ENCODE results near the gene PRKCH. TPM values are rescaled to one million over a fixed set of nuclear protein-coding genes. Genes with fewer than 3 reads are reported as not detected.

The PRKCH gene
- total and polyA plus RNA-seq, 4 experiments from 2014 or later: 246 to 284 (median 249) TPM

- CTCF ChIA-PET (ENCODE audit: partially characterized antibody): interaction anchor here (1.1 kb wide), 1 partner anchor 18 kb away, joined by 4 read pairs; no protein-coding TSS in a partner anchor
- Mint-ChIP-seq H3K4me1 (peaks cover 14 to 46% (median 25%) of the 10 kb centered on the region in 4 donors), H3K27ac (peak overlapping the region in 6 of 7 donors; percentile 19 to 80 (median 52)), H3K9me3 (no peaks in the 10 kb centered on the region), H3K27me3 (no peaks in the 10 kb centered on the region), H3K4me3 (no peak overlapping the region), H3K36me3 (peaks cover 60 to 89% of the 10 kb centered on the region in 2 donors)
- no peaks in the 10 kb centered on the region for H3K9me3 ChIP-seq (ENCODE audit: control insufficient read depth in 1 of 2, low read length in 2 of 2)
- H3K27me3 ChIP-seq (ENCODE audit: insufficient read depth, low read length): no peaks in the 10 kb centered on the region
- DNase-seq: no peak
- POLR2A ChIA-PET (ENCODE audit: partially characterized antibody): interaction anchor here (1.1 kb wide), 1 partner anchor 135 kb away, joined by 3 read pairs; no protein-coding TSS in a partner anchor
- H3K36me3 ChIP-seq (ENCODE audit: insufficient read depth, low read length): peaks cover 76% of the 10 kb centered on the region
- no peak overlapping the region for H3K27ac ChIP-seq (ENCODE audit: low read depth, low read length)
- H3K4me3 ChIP-seq (ENCODE audit: low read length in 2 of 2): no peak overlapping the region
- no peaks in the 10 kb centered on the region for H3K4me1 ChIP-seq (ENCODE audit: insufficient read depth, low read length)
- intact Hi-C loops (cut with micrococcal nuclease): loop anchor here (10.0 kb wide), 1 partner anchor 241 kb away; no protein-coding TSS in a partner anchor
These were observed 214.1 kb downstream of the PRKCH start for GRCh38 chr14:61535458-61535857.

DNA sequence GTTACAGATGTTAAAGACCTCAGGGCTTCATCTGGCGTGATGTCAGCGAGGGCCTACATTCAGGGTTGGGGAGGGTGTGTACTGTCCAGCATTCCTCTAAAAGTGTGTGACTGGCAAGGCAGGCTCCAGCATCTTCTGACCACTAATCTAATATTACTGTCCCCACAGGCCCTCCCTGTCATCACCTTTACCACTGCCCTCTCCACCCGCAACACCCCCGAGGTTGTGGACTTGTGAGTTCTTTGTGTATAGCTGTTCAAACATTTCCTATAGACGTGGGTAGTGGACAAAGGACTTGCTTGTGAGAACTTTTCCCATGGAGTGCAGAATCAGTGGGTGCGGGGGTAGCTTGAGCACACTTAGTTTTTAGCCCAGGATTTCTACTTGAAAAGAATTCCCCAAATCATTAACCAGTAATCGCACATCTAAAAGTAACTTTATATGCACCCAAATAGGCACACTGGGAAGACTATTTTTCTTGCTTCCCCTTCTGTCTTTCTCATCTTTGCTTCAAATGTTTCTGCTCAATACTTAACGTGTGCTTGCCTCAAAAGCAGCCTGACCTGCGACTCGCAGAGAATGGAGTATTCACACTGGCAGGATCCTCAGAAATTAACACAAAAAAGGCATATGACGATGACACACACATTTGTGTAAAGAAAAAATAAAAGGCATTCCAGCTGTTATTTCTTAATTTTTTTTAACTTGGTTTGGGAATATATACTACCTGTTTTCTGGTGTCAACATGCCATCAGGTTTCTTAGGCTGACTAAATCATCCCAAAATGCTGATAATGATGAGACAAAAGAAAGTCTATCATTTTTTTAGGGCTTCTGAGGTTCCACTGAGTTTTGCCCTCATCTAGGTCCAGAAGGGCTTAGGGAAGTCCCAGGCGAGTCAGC is 215.5 kb downstream of the PRKCH start:
- Histone ChIP-seq H3K27ac (ENCODE audit: low read depth, low read length) (no peak overlapping the region), H3K4me3 (ENCODE audit: low read length in 2 of 2) (no peak overlapping the region), H3K9me3 (ENCODE audit: control insufficient read depth in 1 of 2, low read length in 2 of 2) (no peaks in the 10 kb centered on the region), H3K4me1 (ENCODE audit: insufficient read depth, low read length) (no peaks in the 10 kb centered on the region), H3K27me3 (ENCODE audit: insufficient read depth, low read length) (no peaks in the 10 kb centered on the region), H3K36me3 (ENCODE audit: insufficient read depth, low read length) (peaks cover 73% of the 10 kb centered on the region)
- intact Hi-C loops (cut with micrococcal nuclease): loop anchor here (10.0 kb wide), 1 partner anchor 242 kb away; no protein-coding TSS in a partner anchor
- Mint-ChIP-seq H3K9me3 (no peaks in the 10 kb centered on the region), H3K27ac (peak overlapping the region; percentile 52 to 90 (median 79)), H3K27me3 (no peaks in the 10 kb centered on the region), H3K4me1 (peaks cover 4 to 40% (median 19%) of the 10 kb centered on the region in 4 donors), H3K4me3 (no peak overlapping the region), H3K36me3 (peaks cover 62 to 89% of the 10 kb centered on the region in 2 donors)
- DNase-seq: no peak
- POLR2A ChIA-PET (ENCODE audit: partially characterized antibody): interaction anchor here (0.9 kb wide), 2 partner anchors 10 to 152 kb away, joined by 3 to 4 read pairs; no protein-coding TSS in a partner anchor
- CTCF ChIA-PET (ENCODE audit: partially characterized antibody): interaction anchor here (0.9 kb wide), 1 partner anchor 300 kb away, joined by 4 read pairs; no protein-coding TSS in a partner anchor

DNA sequence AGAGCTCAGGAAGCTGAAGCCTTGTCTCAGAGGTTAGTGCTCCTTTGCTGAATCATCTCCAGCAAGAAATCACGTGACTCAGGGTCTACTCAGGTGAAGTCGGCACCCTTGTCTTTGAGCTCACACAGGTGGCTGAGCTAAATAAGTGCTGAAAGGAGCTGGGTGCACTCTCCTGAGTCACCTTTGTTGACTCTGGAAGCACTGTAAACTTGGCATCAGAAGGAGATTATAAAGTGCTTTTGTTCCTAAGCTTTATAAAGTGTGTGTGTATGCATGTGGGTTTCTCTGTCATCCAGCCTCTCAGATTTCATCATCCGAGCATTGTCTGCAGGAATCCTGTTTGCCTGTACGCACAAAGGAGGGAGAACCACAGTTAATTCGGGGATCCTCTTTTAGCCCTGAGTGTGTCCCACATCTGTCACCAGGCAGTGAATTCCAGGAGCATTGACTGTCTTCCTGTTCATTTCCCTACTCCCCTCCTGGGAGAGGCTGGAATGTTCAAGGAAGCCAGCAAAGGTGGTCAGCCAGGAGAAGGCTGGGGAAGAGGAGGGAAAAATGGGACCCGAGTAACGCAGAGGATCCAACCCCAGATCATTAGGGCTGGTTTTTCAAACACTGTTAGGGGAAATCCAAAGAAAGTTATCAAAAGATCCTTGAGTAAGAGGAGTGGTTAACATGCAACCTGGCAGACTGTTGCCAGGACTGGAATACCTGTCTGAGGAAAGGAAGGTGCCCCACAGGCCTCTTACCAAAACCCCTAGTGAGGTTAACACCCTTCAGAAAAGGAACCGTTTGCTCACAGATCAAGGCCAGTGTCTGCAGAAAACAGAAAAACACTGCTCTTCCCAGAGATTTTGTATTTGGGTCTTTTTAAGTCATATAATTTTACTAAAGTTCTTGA is 216.4 kb downstream of the PRKCH start:
- ChIA-PET CTCF (ENCODE audit: partially characterized antibody) (interaction anchor here (0.9 kb wide), 2 partner anchors 13 to 299 kb away, joined by 3 to 4 read pairs; no protein-coding TSS in a partner anchor), POLR2A (ENCODE audit: partially characterized antibody) (interaction anchor here (0.7 to 0.9 kb wide), 2 partner anchors 17 to 153 kb away, joined by 3 to 4 read pairs; no protein-coding TSS in a partner anchor)
- Histone ChIP-seq H3K9me3 (ENCODE audit: control insufficient read depth in 1 of 2, low read length in 2 of 2) (no peaks in the 10 kb centered on the region), H3K4me3 (ENCODE audit: low read length in 2 of 2) (no peak overlapping the region), H3K4me1 (ENCODE audit: insufficient read depth, low read length) (no peaks in the 10 kb centered on the region), H3K36me3 (ENCODE audit: insufficient read depth, low read length) (peaks cover 71% of the 10 kb centered on the region), H3K27ac (ENCODE audit: low read depth, low read length) (no peak overlapping the region), H3K27me3 (ENCODE audit: insufficient read depth, low read length) (no peaks in the 10 kb centered on the region)
- Mint-ChIP-seq H3K27me3 (no peaks in the 10 kb centered on the region), H3K4me1 (peaks cover 2 to 34% (median 19%) of the 10 kb centered on the region in 4 donors), H3K9me3 (no peaks in the 10 kb centered on the region), H3K27ac (peak overlapping the region in 6 of 7 donors; percentile 52 to 90 (median 76)), H3K36me3 (peaks cover 60 to 93% of the 10 kb centered on the region in 2 donors), H3K4me3 (no peak overlapping the region)
- intact Hi-C loops (cut with micrococcal nuclease): loop anchor here (10.0 kb wide), 1 partner anchor 243 kb away; no protein-coding TSS in a partner anchor
- no peak for DNase-seq

GRCh38 chr14:61538464-61539022 is 217.2 kb downstream of the PRKCH start:
- Mint-ChIP-seq H3K36me3 (peaks cover 60 to 98% of the 10 kb centered on the region in 2 donors), H3K4me1 (peaks cover 2 to 32% (median 16%) of the 10 kb centered on the region in 4 donors), H3K4me3 (no peak overlapping the region), H3K27ac (peak overlapping the region in 5 of 7 donors; percentile 22 to 79 (median 65)), H3K9me3 (no peaks in the 10 kb centered on the region), H3K27me3 (no peaks in the 10 kb centered on the region)
- Histone ChIP-seq H3K27me3 (ENCODE audit: insufficient read depth, low read length) (no peaks in the 10 kb centered on the region), H3K36me3 (ENCODE audit: insufficient read depth, low read length) (peaks cover 71% of the 10 kb centered on the region), H3K4me3 (ENCODE audit: low read length in 2 of 2) (no peak overlapping the region), H3K9me3 (ENCODE audit: control insufficient read depth in 1 of 2, low read length in 2 of 2) (no peaks in the 10 kb centered on the region), H3K4me1 (ENCODE audit: insufficient read depth, low read length) (no peaks in the 10 kb centered on the region), H3K27ac (ENCODE audit: low read depth, low read length) (no peak overlapping the region)
- ChIA-PET CTCF (ENCODE audit: partially characterized antibody) (interaction anchor here (0.9 kb wide), 1 partner anchor 14 kb away, joined by 3 read pairs; no protein-coding TSS in a partner anchor), POLR2A (ENCODE audit: partially characterized antibody) (interaction anchor here (0.7 kb wide), 1 partner anchor 18 kb away, joined by 3 read pairs; no protein-coding TSS in a partner anchor)
- intact Hi-C loops (cut with micrococcal nuclease): loop anchor here (10.0 kb wide), 1 partner anchor 244 kb away; no protein-coding TSS in a partner anchor
- DNase-seq: no peak

DNA sequence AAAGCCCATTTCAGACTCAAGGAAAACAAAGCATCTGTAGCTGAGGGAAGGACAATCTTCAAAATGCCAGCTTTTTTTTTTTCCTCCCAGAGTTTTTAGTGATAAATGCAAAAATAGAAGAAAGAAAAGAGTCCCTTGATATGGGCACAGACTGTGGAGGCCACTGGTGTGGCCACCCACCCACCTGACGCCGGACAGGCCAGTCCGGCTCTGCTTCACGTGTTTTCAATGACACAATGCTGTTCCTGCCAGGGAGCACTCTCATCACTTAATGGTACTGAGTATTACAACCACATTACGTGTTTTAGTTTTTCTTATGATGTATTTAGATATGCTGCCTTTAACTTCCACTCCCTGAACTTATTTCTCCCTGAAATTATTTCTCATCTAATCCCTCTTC is 218.3 kb downstream of the PRKCH start:
- peaks cover 5 to 35% (median 12%) of the 10 kb centered on the region in 4 donors for H3K4me1 Mint-ChIP-seq
- H3K27ac ChIP-seq (ENCODE audit: low read depth, low read length): no peak overlapping the region
- peaks cover 72% of the 10 kb centered on the region for H3K36me3 ChIP-seq (ENCODE audit: insufficient read depth, low read length)
- intact Hi-C loops (cut with micrococcal nuclease): loop anchor here (10.0 kb wide), 1 partner anchor 245 kb away; no protein-coding TSS in a partner anchor
- no peak overlapping the region for H3K4me3 Mint-ChIP-seq
- no peaks in the 10 kb centered on the region for H3K27me3 ChIP-seq (ENCODE audit: insufficient read depth, low read length)
- H3K27me3 Mint-ChIP-seq: no peaks in the 10 kb centered on the region
- no peaks in the 10 kb centered on the region for H3K9me3 Mint-ChIP-seq
- H3K4me3 ChIP-seq (ENCODE audit: low read length in 2 of 2): no peak overlapping the region
- ChIA-PET POLR2A (ENCODE audit: partially characterized antibody) (interaction anchor here (0.6 to 0.7 kb wide), 3 partner anchors 60 to 252 kb away, joined by 3 to 4 read pairs (median 4); no protein-coding TSS in a partner anchor), CTCF (ENCODE audit: partially characterized antibody) (interaction anchor here (0.7 kb wide), 1 partner anchor 259 kb away, joined by 3 read pairs; no protein-coding TSS in a partner anchor)
- DNase-seq: no peak
- peak overlapping the region in 4 of 7 donors; percentile 60 to 71 (median 70) for H3K27ac Mint-ChIP-seq
- H3K9me3 ChIP-seq (ENCODE audit: control insufficient read depth in 1 of 2, low read length in 2 of 2): no peaks in the 10 kb centered on the region
- H3K36me3 Mint-ChIP-seq: peaks cover 54 to 97% of the 10 kb centered on the region in 2 donors
- H3K4me1 ChIP-seq (ENCODE audit: insufficient read depth, low read length): no peaks in the 10 kb centered on the region

GRCh38 chr14:61540931-61541330 is 219.6 kb downstream of the PRKCH start:
- peaks cover 55 to 97% of the 10 kb centered on the region in 2 donors for H3K36me3 Mint-ChIP-seq
- no peaks in the 10 kb centered on the region for H3K9me3 Mint-ChIP-seq
- H3K4me3 ChIP-seq (ENCODE audit: low read length in 2 of 2): no peak overlapping the region
- H3K4me3 Mint-ChIP-seq: no peak overlapping the region
- peaks cover 6 to 35% (median 13%) of the 10 kb centered on the region in 4 donors for H3K4me1 Mint-ChIP-seq
- no peaks in the 10 kb centered on the region for H3K27me3 ChIP-seq (ENCODE audit: insufficient read depth, low read length)
- H3K36me3 ChIP-seq (ENCODE audit: insufficient read depth, low read length): peaks cover 74% of the 10 kb centered on the region
- POLR2A ChIA-PET (ENCODE audit: partially characterized antibody): no interaction called here
- no peaks in the 10 kb centered on the region for H3K9me3 ChIP-seq (ENCODE audit: control insufficient read depth in 1 of 2, low read length in 2 of 2)
- no peak overlapping the region for H3K27ac ChIP-seq (ENCODE audit: low read depth, low read length)
- no peak for DNase-seq
- CTCF ChIA-PET (ENCODE audit: partially characterized antibody): no interaction called here
- H3K27ac Mint-ChIP-seq: peak overlapping the region in 6 of 7 donors; percentile 32 to 89 (median 47)
- H3K27me3 Mint-ChIP-seq: no peaks in the 10 kb centered on the region
- intact Hi-C loops (cut with micrococcal nuclease): no loop called here
- no peaks in the 10 kb centered on the region for H3K4me1 ChIP-seq (ENCODE audit: insufficient read depth, low read length)

Data from CD4-positive, alpha-beta memory T cell (primary cell).